Embryonic facial prominence (tissue), 1 donor: Measurements from ENCODE around the gene BCAS3.
"Not testable (repeated sequence)": the region's sequence is repeated elsewhere in the genome, so short reads cannot be mapped to it uniquely, and the experiment has no call there.

Experiments
- DNase-seq: peaks from one replicate; pipeline ENCODE4 v3.0.0-alpha.2; 2016; ENCODE audit errors: extremely low spot score

BCAS3 gene

GRCh38 chr17:61127960-61128359 is 450.3 kb downstream of the BCAS3 start:
- no peak for DNase-seq

DNA sequence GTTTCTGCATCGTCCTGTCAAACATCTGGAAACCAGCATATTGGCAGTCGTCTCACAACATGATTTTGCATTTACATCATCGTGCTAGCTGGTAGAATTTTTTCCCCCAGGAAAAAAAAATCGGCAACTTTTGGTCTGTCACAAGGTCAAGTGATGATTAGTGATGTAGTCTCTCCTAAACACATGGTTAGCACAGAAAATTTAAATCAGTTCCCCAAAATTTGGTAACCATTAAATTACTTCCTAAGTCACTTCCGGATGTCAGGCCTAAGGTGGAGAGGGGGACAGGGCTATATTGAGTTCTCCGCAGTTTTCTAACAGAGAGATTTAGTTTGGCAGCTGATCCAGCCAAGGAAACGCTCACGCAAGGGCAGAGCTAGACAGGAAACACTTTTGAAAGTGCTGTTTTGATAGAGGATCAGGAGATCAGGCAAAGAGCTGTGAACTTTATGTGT is 451.0 kb downstream of the BCAS3 start:
- no peak for DNase-seq

DNA sequence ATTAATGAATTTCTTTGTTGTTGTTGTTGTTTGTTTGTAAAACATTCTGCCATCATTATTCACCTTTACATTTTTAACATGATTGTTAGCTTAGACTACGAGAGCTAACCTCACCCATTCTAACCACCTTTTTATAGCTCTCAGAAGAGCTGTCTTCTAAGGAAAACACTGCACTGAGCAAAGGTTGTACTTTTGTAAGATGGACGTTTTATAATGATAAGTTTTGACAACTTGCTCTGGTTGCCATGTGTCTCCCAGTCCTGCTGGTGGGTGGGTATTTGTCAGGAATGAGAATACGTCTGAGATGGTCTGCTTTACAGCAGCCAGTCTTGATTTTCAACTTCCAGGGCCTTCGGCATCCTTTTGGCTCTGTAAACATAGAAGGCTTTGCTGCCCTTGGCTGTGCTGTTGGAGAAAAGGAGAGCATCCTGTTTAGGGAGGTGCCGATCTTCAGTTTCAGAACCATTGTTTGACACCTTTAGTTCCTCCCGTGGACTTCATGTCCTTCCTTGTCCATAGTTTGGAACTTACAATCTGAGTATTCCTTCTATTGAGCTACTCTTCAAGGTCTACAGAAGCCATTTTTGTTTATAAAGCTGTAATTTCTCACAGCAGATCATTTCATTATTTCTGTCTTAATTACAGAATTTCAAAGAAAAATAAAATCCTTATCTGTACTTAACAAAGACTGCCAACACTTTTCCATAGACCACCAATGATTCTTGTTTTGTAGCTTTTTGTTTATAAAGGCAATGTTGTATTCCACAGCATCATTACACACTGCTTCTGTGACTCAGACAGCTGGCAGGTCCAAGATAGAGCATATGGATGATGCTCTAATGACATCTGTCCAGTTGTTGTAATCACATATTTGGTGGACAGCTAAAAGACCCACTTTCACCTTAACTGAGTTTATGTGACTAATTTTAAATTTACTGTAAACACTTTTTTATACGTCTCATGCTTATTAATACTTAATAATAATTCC is 451.9 kb downstream of the BCAS3 start:
- no peak for DNase-seq

DNA sequence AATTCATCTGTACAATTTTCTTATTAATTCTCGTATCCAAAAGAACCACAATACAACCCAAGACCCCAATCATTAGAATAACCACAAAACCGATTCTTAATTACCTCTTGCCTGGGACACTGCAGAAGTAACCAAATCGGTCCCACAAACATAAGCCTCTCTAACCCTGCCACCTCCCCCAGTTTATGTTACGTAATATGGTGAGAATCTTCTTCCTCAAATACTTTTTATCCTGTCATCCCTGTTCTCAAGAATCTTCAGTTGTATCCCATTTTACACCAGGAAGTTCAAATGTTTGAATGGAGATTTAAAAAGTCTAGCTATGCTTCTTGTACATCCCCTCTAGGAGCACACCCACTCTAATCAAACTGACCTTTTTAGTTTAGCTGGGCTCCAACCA is 452.7 kb downstream of the BCAS3 start:
- DNase-seq: no peak

DNA sequence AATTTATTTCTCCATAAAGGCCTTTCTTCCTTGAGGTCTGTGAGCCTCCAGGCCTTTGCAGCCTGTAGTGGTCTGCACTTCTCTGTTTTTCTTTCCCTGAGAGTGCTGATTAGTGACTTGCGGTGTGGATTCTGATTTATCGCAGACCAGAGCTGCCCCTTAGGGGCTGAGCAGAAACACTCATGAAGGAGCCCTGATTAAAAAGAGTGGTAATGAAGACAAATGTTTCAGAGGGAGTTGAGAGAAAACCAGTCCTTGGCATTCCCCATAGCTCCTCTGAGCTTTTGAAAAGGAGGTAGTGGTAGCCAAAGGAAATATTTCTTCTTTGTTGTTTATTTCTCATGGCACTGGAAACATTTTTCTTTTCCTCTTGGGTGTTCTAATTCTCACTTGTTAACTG is 453.9 kb downstream of the BCAS3 start:
- no peak for DNase-seq

- no peak for DNase-seq
These were observed 454.9 kb downstream of the BCAS3 start for GRCh38 chr17:61132524-61132923.

DNA sequence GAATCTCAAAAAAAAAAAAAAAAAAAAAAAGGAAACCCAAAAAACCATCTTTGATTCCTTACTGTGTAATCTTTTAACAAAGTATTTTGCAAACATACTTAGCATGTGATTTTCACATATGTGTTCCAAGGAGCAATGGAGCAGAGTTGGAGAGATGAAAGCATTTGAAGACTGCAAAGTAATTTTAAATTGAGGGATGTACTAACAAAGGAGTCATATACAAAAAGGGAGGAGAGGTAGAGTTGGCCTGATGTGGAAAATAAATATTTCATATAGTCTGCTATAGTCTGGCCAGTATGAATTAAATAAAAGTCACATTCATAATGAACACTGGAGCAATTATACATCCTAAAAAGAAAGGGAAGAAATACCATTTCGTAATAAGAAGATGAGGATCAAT is 456.2 kb downstream of the BCAS3 start:
- DNase-seq: no peak

DNA sequence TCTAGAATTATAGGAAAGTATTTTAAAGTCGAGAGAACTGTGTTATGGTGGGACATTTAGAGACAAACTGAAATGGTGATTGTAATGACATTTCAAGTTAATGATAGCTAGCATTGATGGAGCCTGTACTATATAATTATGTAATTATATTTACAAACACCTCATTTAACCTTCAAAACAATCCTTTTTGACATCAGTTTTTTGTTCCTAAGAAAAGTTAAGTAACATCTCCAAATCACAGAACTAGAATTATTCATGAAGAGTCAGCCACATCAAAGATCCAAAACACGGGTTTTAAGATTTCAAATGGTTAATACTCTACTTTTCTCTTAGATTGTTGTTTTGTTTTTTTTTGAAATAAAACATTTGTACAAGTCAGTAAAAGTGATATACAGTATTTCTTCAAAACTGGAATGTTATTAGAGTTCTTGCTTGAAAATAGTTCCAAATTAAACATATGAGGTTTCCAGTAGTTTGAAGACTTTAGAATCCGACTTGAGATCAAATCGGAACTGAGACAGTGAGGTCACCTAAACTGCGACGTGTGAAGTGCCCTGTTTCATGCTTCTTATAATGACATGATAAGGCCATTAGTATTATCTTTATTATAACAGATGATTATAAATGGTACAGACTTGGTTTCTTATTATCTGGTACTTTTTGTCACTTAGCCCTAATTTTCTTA is 457.0 kb downstream of the BCAS3 start:
- DNase-seq: no peak

- no peak for DNase-seq
These were observed 458.1 kb downstream of the BCAS3 start for GRCh38 chr17:61135782-61136181.

GRCh38 chr17:61136296-61136695 is 458.6 kb downstream of the BCAS3 start:
- DNase-seq: no peak

DNA sequence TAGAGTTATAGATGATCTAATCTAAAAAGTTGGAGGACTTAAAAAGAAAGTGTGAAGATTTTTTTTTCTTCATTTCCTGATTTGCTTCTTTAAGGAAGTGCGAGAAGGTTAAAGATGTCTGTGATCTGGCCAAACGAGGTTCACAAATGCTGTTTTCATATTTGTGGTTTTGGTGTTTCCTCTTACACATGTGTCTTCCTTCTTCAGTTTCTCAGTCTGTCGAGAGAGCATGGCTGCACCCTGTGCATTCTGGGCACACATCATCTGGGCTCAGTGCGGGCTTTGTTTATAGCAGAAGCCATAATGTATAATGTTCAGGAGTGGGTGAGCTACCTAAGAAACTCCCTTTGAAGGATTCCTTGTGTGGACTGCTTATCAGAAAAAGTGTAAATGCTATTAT is 461.6 kb downstream of the BCAS3 start:
- no peak for DNase-seq

DNA sequence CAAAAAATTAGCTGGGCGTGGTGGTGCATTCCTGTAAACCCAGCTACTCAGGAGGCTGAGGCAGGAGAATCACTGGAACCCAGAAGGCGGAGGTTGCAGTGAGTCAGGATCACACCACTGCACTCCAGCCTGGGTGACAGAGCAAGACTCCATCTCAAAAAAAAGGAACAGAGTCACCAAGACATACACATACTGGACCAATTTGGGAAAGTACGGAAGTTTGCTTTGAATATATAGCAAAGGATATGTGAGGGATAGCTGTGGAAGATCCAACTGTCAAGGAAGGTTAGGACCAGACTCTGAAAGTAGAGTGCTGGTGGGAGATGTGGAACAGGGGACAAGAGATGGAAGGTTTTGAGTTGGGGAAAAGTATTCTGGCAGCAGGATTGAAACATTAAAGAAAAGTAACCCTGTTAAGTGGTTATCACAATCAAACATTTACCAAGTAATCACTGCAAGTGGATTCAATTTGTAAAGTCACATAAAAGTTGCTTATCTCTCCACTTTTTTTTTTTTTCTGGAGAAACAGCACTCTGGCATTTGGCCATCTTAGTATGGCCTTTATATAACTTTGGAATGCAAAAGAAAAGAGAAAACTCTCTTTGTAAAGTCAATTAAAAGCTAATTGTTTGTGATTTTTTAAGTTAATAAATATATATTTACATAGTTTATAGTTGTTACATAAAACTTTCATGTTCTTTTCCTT is 462.6 kb downstream of the BCAS3 start:
- DNase-seq: no peak

DNA sequence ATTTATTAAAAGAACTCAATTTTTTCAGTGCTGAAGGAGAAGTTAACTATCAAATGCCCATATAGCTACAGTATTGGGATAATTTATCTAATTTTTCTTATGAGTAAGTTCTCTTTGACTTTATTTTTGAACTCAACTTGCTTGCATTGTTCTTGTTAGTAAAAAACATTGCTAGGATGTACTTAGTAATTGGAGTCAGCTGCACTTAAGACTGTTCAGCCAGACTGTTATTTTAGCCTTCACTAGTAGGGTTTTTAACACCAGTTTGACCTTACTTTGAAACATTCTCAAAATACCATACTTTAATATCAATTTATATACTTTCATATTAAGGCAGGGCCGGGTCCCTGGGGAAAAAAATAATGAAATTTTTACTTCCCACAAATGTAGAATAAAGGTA is 465.4 kb downstream of the BCAS3 start:
- no peak for DNase-seq

DNA sequence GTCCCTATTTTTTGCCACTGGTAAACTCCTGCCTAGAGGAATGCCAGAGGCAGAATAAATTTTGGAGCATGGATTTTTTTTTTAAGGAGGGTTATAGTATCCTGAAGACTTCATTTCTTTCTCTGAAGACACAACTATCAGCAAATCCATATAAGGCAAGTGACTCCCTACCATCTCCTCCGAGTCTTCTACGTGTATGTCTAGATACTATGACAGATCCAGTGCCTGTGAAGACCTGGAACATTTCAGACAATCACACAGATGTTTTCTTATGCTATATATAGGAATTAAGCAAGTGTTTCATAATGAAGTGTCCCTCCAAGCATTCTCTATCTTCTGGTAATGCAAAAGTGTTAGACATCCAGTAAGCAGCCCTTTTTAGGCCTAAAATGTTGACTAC is 466.5 kb downstream of the BCAS3 start:
- DNase-seq: no peak

DNA sequence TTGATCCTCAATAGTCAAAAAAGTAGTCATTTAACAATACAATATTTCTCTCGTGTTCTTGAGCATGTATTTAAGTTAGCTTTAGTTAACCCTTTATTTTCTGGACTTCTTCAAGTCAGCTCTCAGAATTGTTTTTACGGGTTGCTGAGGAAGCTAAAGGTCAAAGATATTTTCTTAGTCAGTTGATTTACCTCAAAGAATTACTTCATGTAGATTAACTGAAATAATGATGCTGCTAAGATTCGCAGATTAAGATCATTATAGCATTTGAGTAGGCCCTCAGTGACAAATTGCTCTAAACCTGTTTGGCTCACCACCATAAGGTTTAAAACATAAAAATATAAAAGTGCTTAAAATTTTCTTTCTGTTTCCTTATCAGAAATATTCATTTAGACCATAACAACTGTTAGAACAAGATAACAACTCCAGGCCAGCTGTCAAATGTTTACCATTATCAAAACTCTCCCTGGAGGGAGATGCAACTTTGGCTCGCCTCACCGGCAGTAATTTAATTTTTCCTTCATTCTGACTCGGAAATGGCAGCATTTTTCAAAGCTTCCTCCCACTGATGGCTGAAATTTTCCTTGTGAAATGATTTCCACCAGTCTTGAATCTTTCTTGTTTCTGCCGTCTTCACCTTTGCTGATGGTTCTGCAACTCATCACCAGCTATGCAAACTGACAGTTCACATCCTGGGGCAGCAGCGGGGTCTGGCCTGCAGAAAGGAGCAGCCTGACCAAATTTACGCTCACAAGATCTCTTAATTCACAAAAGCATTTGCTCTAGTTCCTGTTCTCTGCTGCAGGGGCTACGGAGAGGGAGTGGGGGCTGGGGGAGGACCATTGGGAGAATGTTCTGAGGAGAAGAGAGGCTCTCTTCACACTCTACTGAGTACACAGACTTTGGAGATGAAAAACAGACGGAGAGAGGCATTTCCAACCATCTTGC is 467.2 kb downstream of the BCAS3 start:
- no peak for DNase-seq

- not testable (repeated sequence) for DNase-seq
These were observed 469.2 kb downstream of the BCAS3 start for GRCh38 chr17:61146833-61147232.

GRCh38 chr17:61149106-61149825 is 471.6 kb downstream of the BCAS3 start:
- DNase-seq: no peak

GRCh38 chr17:61149862-61150362 is 472.3 kb downstream of the BCAS3 start:
- no peak for DNase-seq

DNA sequence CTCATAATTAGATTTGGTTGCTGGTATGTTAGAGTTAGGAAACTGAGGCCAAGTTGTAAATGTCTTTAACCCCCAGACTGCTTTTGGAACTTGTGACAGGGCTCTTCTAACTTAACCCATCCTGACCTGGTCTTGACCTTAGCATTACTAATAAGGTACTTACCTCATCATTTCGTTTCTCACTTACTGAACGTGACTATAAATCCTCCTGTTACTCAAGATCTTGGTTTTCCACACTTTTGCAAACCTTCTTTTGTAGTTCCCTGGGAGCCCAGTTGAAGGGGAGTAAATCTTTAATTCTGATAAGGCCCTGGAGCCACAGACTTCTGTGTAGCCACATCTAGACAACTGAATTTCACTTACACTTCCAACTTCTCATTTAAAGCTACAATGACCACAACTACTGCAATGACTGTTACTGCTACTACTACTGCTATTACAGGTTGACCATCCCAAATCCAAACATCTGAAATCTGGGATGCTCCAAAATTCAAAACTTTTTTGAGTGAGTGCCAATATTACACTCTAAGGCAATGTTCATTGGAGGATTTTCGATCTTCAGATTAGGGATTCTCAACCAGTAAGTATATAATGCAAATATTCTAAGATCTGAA is 473.1 kb downstream of the BCAS3 start:
- no peak for DNase-seq

DNA sequence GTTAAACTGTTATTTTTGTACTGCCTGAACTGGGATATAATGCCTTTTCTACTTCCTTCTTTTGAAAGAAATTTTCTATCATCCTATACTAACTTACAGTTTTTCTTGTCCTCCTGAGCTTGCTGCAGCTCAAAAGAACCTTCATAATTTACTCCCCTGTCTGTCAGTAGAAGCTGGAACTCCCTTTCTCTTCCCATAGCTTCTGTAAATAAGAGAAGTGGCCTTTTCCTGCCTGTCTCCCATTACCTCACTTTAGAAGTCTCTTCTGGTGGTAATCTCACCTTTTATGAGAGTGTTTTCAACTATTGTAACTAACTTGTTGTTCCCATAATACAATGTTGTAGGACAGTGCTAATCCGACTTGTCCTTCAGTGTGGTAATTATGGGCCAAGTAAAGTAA is 475.2 kb downstream of the BCAS3 start:
- no peak for DNase-seq
